HG03135 (cell line): ENCODE measurements around the gene TMEM31.
"Not testable (repeated sequence)": the region's sequence is repeated elsewhere in the genome, so short reads cannot be mapped to it uniquely, and the experiment has no call there.

ENCODE experiments used
- ATAC-seq: cut with Tn5 transposase; IDR thresholded peaks from one replicate; pipeline ENCODE4 v1.9.1; 2021; ENCODE audit warnings: mild to moderate bottlenecking, moderate library complexity; ENCODE audit not compliant: unreplicated experiment

The TMEM31 gene

DNA sequence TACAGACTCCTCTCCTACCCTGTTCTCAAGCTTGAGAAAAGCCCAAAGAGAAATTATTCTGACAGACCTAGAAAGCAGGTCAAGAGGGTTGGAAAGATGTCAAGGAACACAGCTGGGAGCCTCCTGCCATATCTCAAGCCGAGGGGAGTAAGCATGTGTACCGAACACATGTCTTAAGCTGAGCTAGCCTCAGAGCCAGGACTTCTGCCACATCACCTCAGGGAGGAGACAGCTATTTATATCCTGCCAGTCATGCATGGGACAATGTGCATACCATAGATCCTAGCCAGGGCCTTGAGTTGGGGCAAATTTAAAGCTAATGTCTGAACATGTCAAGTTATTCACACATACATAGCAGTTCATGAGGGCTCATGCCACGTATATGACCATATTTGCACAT, 11.8 kb downstream of the TMEM31 start:
- no peak for ATAC-seq

DNA sequence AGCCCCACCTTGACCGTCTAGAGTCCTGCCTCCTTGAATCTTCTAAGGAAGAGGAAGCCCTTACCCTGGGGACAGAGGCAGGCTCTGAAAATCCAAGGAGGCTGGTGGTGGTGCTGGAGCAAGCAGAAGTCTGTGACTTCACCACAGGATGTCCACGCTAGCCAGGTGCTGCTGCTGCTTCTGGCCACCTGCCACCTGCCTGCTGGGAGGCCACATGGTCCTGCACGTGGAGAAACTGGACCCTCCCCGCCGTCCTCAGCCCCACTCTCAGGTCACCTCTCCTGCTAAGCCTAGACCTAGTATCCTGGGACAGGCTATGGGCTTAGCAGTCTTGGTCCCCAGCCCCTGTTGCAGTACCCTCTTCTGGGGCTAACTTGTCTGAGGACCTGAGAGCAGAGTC, 15.8 kb downstream of the TMEM31 start:
- ATAC-seq = no peak

GRCh38 chrX:103727115-103727514, 16.4 kb downstream of the TMEM31 start:
- ATAC-seq = no peak

- no peak for ATAC-seq
These were observed 18.3 kb downstream of the TMEM31 start for GRCh38 chrX:103729015-103729414.

- ATAC-seq = no peak
These were observed 19.6 kb downstream of the TMEM31 start for GRCh38 chrX:103730147-103730795.

GRCh38 chrX:103730796-103731493, 20.2 kb downstream of the TMEM31 start:
- no peak for ATAC-seq

DNA sequence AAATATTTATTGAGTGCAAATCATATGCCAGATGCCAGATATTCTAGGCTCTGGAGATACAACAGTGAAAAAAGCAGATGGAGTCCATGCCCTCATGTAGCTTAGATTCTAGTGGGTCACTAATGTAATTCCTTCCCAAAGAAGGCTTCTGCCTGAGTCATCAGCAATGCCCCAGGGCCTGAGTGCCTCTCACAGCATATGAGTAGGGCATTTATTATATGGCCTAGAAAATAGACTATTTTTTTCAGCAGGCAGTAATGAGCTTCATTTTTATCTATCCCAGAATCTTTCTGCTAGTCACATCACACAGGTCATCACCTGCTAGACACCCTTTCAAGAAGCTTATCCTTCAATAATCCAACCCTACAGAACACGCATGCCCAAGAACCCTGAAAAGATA, 22.3 kb downstream of the TMEM31 start:
- no peak for ATAC-seq

DNA sequence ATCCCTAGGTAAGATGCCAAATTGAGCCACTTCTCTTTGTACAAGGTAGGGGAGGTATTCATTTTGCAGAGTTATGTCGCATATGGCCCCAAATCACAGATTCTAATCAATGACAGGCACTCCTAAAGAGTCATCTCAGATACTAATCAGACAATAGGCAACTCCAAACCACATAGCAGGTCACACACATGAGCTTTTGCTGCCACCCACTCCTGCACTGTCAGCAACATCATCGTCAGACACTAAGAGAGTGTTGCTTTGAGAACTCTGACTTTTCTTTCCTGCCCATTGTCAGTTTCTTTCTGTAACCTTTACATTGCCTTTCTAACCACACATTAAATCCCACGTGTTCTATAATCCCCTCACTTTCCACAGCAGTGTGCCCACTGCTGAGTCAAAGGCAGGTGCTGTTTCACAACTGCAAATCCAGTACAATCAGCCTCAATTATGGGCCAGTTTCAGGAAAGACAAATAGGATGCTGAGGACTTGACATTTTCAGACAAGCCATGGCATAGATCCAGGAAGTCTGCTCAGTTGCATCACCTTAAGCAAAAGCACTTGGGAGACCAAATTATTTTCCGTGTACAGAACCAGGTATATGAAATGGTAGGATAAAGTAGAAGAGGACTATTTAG, 23.5 kb downstream of the TMEM31 start:
- no peak for ATAC-seq

GRCh38 chrX:103737696-103738095, 27.0 kb downstream of the TMEM31 start:
- no peak for ATAC-seq

GRCh38 chrX:103739421-103739820, 28.7 kb downstream of the TMEM31 start:
- no peak for ATAC-seq

- no peak for ATAC-seq
These were observed 31.2 kb downstream of the TMEM31 start for GRCh38 chrX:103741879-103742278.

DNA sequence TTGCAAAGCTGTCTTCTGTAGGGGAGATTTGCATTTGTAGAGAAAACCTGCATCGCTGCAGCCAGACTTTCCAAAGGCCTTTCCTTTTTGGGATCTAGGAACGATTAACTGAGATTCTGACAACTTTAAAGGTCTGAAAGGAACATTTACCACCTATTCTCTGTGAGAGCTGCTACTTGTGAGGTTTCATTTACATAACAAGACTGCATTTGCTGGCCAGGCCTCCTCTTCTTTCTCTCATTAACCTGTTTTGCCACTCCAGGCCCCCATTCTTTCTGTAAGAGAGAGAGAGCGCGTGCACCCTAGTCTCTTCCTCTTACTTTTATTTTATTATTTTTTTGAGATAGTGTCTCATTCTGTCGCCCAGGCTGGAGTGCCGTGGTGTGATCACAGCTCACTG, 31.6 kb downstream of the TMEM31 start:
- ATAC-seq = no peak

GRCh38 chrX:103747163-103747562, 36.5 kb downstream of the TMEM31 start:
- no peak for ATAC-seq

GRCh38 chrX:103754401-103754800, 43.7 kb downstream of the TMEM31 start:
- no peak for ATAC-seq

- ATAC-seq = no peak
These were observed 46.0 kb downstream of the TMEM31 start for GRCh38 chrX:103756736-103757135.

GRCh38 chrX:103758555-103758954, 47.8 kb downstream of the TMEM31 start:
- no peak for ATAC-seq

- ATAC-seq = not testable (repeated sequence)
These were observed 52.8 kb downstream of the TMEM31 start for GRCh38 chrX:103763541-103763940.
